ENCODE results near the gene BICDL1. TPM values are rescaled to one million over a fixed set of nuclear protein-coding genes. Genes with fewer than 3 reads are reported as not detected.
A peak's percentile ranks its signal among the peaks of the same experiment; 100 is the strongest.

BICDL1 gene
- total RNA-seq, 2 donors from 2014 or later = 5.9 to 6.2 TPM

GRCh38 chr12:120101182-120101581 lies 112.1 kb downstream of the BICDL1 start:
- ATAC-seq (peak; percentile 43), DNase-seq (peak in 2 of 4 donors; percentile 27 to 34)
- Histone ChIP-seq H3K36me3 (replicated peaks in 1 of 2; ENCODE audit: insufficient read depth in 1 of 2, low read depth in 2 of 2) (peaks cover 0 to 18% of the 10 kb centered on the region in 2 donors), H3K4me1 (peaks cover 15% of the 10 kb centered on the region), H3K9me3 (no peaks in the 10 kb centered on the region), H3K27ac (no peak overlapping the region), H3K4me3 (no peak overlapping the region), H3K27me3 (no peaks in the 10 kb centered on the region)
- WGBS, 2 donors = 49 to 74% methylated on average over 10 to 11 of the region's 11 CpGs
- TF ChIP-seq POLR2A (IDR thresholded peaks at IDR 0.05) (no peak), CTCF (IDR thresholded peaks at IDR 0.05) (no peak)
- intact Hi-C loops (cut with DNase I) = no loop called here

- WGBS, 2 donors = 67 to 75% methylated on average over 2 to 13 of the region's 13 CpGs
- intact Hi-C loops (cut with DNase I) = no loop called here
- Histone ChIP-seq H3K9me3 (no peaks in the 10 kb centered on the region), H3K4me1 (peaks cover 15% of the 10 kb centered on the region), H3K27ac (no peak overlapping the region), H3K36me3 (replicated peaks in 1 of 2; ENCODE audit: insufficient read depth in 1 of 2, low read depth in 2 of 2) (peaks cover 0 to 15% of the 10 kb centered on the region in 2 donors), H3K27me3 (no peaks in the 10 kb centered on the region), H3K4me3 (no peak overlapping the region)
- ATAC-seq = no peak
- DNase-seq = no peak
- TF ChIP-seq CTCF (IDR thresholded peaks at IDR 0.05) (no peak), POLR2A (IDR thresholded peaks at IDR 0.05) (no peak)
Observed at GRCh38 chr12:120101617-120102016, 112.6 kb downstream of the BICDL1 start.

GRCh38 chr12:120102189-120103043 lies 113.4 kb downstream of the BICDL1 start:
- Histone ChIP-seq H3K4me3 (no peak overlapping the region), H3K9me3 (no peaks in the 10 kb centered on the region), H3K27ac (no peak overlapping the region), H3K36me3 (replicated peaks in 1 of 2; ENCODE audit: insufficient read depth in 1 of 2, low read depth in 2 of 2) (peaks cover 0 to 10% of the 10 kb centered on the region in 2 donors), H3K27me3 (no peaks in the 10 kb centered on the region), H3K4me1 (peaks cover 15% of the 10 kb centered on the region)
- TF ChIP-seq CTCF (IDR thresholded peaks at IDR 0.05) = no peak
- TF ChIP-seq POLR2A (IDR thresholded peaks at IDR 0.05) = no peak
- ATAC-seq (no peak), DNase-seq (no peak)
- intact Hi-C loops (cut with DNase I) = no loop called here
- WGBS, 2 donors = 79 to 85% methylated on average over 9 to 29 of the region's 30 CpGs

GRCh38 chr12:120103044-120103338 lies 114.0 kb downstream of the BICDL1 start:
- DNase-seq (no peak), ATAC-seq (no peak)
- WGBS, 2 donors = 91 to 100% methylated on average over 3 to 10 of the region's 11 CpGs
- no peak overlapping the region for H3K4me3 ChIP-seq
- no peak for TF ChIP-seq CTCF (IDR thresholded peaks at IDR 0.05)
- TF ChIP-seq POLR2A (IDR thresholded peaks at IDR 0.05) = no peak
- no peaks in the 10 kb centered on the region for H3K27me3 ChIP-seq
- peaks cover 15% of the 10 kb centered on the region for H3K4me1 ChIP-seq
- H3K9me3 ChIP-seq = no peaks in the 10 kb centered on the region
- intact Hi-C loops (cut with DNase I) = no loop called here
- H3K36me3 ChIP-seq (replicated peaks in 1 of 2; ENCODE audit: insufficient read depth in 1 of 2, low read depth in 2 of 2) = peaks cover 0 to 12% of the 10 kb centered on the region in 2 donors
- no peak overlapping the region for H3K27ac ChIP-seq

GRCh38 chr12:120103371-120103770 lies 114.3 kb downstream of the BICDL1 start:
- intact Hi-C loops (cut with DNase I) = no loop called here
- no peak overlapping the region for H3K27ac ChIP-seq
- no peak for DNase-seq
- ATAC-seq = no peak
- WGBS, 2 donors = 95 to 96% methylated on average over 8 to 13 of the region's 13 CpGs
- TF ChIP-seq CTCF (IDR thresholded peaks at IDR 0.05) (no peak), POLR2A (IDR thresholded peaks at IDR 0.05) (no peak)
- no peaks in the 10 kb centered on the region for H3K27me3 ChIP-seq
- no peaks in the 10 kb centered on the region for H3K9me3 ChIP-seq
- H3K36me3 ChIP-seq (replicated peaks in 1 of 2; ENCODE audit: insufficient read depth in 1 of 2, low read depth in 2 of 2) = peaks cover 0 to 10% of the 10 kb centered on the region in 2 donors
- no peak overlapping the region for H3K4me3 ChIP-seq
- peaks cover 15% of the 10 kb centered on the region for H3K4me1 ChIP-seq
